ENCODE measurements around the gene HIPK4.

HIPK4 gene

DNA sequence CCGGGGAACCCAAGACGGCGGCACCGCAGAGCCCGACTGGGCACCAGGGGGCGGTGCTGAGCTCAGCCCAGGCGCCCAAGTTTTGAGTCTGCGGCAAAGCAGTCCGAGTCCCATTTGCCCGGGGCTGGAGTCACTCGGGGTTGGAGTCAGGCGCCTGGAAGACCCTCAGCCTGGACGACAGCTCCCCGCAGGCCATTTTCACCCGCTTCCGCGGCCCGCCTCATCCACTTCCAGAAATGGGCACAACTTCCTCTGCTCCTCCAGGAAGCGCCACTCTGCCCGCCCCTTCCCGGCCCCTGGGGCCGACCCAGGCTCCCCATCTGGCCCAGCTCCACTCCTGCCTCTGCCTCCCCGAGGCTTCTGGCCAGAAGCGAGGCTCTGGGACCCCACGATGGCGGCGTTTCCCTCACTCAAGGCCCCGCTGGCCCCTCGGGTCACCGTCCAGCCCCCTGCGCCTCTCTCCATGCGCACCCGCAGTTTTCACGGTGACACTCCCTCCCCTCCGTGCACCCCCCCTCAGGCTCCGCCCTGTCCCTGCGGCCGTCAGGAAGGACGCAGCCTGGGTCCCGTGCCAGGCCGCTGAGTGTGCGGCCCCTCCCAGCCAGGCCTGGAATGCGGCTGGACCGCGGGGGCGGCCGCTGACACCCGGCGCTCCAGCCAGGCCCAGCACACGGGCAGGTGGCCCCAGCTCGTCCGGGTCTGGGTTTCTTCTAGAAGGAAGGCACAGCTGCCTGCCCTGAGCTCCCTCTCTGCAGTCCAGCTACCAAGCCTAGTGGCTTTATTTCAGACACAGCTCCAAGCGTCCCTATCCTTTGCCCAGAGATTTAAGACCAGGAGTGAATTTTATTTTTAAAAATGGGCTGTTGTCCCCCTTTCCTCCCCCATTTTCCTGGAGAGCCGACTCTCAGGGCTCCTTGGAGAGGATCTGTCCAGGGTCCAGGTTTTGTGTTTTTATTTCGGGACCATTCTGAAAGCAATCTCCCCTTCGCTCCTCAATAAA, 31.1 kb upstream of the HIPK4 start:
- DNase-seq (ENCODE audit: insufficient read length, low spot score): no peak
- TF ChIP-seq, protein P1, sequence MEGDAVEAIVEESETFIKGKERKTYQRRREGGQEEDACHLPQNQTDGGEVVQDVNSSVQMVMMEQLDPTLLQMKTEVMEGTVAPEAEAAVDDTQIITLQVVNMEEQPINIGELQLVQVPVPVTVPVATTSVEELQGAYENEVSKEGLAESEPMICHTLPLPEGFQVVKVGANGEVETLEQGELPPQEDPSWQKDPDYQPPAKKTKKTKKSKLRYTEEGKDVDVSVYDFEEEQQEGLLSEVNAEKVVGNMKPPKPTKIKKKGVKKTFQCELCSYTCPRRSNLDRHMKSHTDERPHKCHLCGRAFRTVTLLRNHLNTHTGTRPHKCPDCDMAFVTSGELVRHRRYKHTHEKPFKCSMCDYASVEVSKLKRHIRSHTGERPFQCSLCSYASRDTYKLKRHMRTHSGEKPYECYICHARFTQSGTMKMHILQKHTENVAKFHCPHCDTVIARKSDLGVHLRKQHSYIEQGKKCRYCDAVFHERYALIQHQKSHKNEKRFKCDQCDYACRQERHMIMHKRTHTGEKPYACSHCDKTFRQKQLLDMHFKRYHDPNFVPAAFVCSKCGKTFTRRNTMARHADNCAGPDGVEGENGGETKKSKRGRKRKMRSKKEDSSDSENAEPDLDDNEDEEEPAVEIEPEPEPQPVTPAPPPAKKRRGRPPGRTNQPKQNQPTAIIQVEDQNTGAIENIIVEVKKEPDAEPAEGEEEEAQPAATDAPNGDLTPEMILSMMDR (IDR thresholded peaks at IDR 0.05; ENCODE audit: insufficient read depth, missing control alignments): peak; percentile 70
- FAIRE-seq: no peak

DNA sequence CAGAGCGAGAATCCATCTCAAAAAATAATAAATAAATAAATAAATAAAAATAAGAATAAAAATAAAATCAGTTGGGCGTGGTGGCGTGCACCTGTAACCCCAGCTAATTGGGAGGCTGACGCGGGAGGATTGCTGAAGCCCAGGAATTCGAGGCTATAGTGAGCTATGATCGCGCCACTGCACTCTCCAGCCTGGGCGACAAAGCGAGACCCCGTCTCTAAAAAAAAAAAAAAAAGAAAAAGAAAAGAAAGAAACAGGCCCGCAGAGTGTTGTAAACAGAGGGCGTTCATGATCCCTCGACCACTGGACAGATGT, 30.4 kb upstream of the HIPK4 start:
- FAIRE-seq: no peak
- TF ChIP-seq, protein P1 (IDR thresholded peaks at IDR 0.05; ENCODE audit: insufficient read depth, missing control alignments): no peak
- no peak for DNase-seq (ENCODE audit: insufficient read length, low spot score)

DNA sequence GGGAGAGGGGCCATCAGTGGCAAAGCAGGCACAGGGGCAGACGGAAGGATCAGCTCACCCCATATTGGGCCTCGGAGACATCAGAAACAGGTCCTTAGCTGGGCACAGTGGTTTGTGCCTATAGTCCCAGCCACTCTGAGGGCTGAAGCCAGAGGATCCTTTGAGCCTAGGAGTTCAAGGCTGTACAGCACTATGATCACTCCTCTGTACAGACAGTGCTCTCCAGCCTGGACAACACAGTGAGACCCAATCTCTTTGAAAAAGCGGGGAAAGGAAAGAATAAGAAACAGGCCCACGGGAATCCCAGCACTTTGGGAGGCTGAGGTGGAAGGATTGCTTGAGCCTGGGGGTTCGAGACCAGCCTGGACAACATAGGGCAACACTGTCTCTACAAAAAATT, 29.8 kb upstream of the HIPK4 start:
- DNase-seq (ENCODE audit: insufficient read length, low spot score) (no peak), FAIRE-seq (no peak)
- TF ChIP-seq, protein P1 (IDR thresholded peaks at IDR 0.05; ENCODE audit: insufficient read depth, missing control alignments): no peak

DNA sequence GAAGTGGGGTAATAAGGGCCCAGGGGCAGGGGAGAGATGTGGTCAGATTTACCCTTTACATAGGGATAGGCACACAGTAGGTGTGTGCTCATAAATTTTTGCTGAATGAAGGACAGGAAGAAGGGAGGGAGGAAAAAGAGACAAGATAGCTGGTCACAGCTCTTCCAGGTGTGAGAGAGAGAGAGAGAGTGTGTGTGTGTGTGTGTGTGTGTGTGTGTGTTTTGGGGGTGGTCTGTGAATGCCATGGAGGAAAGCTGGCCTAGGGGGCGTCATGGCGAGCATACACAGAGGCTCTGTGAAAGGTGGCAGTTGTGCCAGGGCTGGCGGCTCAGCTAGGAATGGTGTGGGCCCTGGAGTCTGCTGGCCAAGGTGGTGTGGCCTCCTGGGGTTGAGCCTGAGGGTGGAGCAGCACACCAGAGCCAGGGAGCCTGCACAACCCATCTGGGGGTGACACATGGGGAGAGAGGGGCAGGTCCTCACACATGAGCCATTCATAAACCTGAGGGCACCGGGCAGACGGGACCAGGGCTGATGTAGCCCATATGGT, 29.2 kb upstream of the HIPK4 start:
- TF ChIP-seq, protein P1 (IDR thresholded peaks at IDR 0.05; ENCODE audit: insufficient read depth, missing control alignments): no peak
- DNase-seq (ENCODE audit: insufficient read length, low spot score) (no peak), FAIRE-seq (no peak)

DNA sequence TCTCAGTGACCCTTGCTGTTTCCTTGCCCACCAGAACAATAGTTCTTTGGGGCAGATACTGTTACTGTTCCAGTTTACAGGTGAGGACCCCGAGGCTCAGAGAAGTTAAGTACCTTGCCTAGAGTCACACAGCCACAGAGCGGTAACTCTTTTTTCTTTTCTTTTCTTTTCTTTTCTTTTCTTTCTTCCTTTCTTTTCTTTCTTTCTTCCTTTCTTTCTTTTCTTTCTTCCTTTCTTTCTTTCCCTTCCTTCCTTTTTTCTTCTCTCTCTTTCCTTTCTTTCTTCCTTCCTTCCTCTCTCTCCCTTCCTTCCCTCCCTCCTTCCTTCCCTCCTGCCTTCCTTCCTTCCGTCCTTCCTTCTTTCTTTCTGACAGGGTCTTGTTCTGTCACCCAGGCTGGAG, 28.1 kb upstream of the HIPK4 start:
- DNase-seq (ENCODE audit: insufficient read length, low spot score): no peak
- no peak for FAIRE-seq
- TF ChIP-seq, protein P1 (IDR thresholded peaks at IDR 0.05; ENCODE audit: insufficient read depth, missing control alignments): no peak

DNA sequence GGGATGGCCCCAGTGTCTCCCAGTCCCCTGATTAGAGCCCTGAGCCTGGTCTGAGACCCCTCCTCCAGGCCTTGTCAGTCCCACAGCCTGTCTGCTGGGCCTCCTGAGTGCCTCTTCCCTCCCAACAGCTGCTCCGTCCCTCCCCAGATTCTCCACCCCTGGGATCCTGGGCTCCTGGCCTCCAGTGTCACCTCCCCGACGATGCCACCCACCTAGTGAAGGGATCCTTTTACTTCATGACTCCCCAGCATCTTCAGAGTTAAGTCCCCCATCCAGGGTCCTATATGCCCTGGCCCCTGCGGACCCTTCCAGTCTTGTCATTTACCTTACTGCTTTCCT, 27.6 kb upstream of the HIPK4 start:
- no peak for FAIRE-seq
- no peak for DNase-seq (ENCODE audit: insufficient read length, low spot score)
- TF ChIP-seq, protein P1 (IDR thresholded peaks at IDR 0.05; ENCODE audit: insufficient read depth, missing control alignments): no peak

All from D721Med (cell line).